HFFc6 (cell line): ENCODE data around the gene GNAT1. TPM values are rescaled to one million over a fixed set of nuclear protein-coding genes. Genes with fewer than 3 reads are reported as not detected.
A peak's percentile ranks its signal among the peaks of the same experiment; 100 is the strongest.
"Not testable (repeated sequence)": the region's sequence is repeated elsewhere in the genome, so short reads cannot be mapped to it uniquely, and the experiment has no call there.

ENCODE experiments used
- DNase-seq: peaks from one replicate; pipeline ENCODE4 v3.0.0-alpha.2; 2018
- H3K27ac Mint-ChIP-seq: 2 replicates; pipeline ENCODE4 v1.8.0; 2020; ENCODE audit warnings: mild to moderate bottlenecking, mixed read lengths
- H3K27me3 Mint-ChIP-seq: 2 replicates; pipeline ENCODE4 v1.8.0; 2021; ENCODE audit warnings: mild to moderate bottlenecking, moderate library complexity, mixed read lengths; ENCODE audit not compliant: insufficient read depth
- H3K36me3 Mint-ChIP-seq: 2 replicates; pipeline ENCODE4 v1.8.0; 2021; ENCODE audit warnings: low read depth, mixed read lengths
- H3K4me1 Mint-ChIP-seq: 2 replicates; pipeline ENCODE4 v1.8.0; 2020; ENCODE audit warnings: low read depth, mixed read lengths
- H3K4me3 Mint-ChIP-seq: 2 replicates; pipeline ENCODE4 v1.8.0; 2020; ENCODE audit warnings: mild to moderate bottlenecking, moderate library complexity, mixed read lengths
- H3K9me3 Mint-ChIP-seq: 2 replicates; pipeline ENCODE4 v1.8.0; 2020; ENCODE audit warnings: mild to moderate bottlenecking, mixed read lengths
- total RNA-seq, 6 experiments: library from RNA; stranded (reverse); fragmentation: NEBNext Ultra II Directional; extraction: Animal tissue kit (Norgen Biotek cat#: 25700); gene quantifications; 2 replicates in 1 of 6; 3 replicates in 5 of 6; pipeline ENCODE4 v1.2.3, GENCODE V29; 2021
- TF ChIP-seq, protein P1 (sequence below): fragments of 200-600 bp; sonication (generic); IDR thresholded peaks from 2 replicates; pipeline ENCODE4 v1.5.0; 2021; ENCODE audit warnings: antibody characterized with exemption, mild to moderate bottlenecking

Gene GNAT1
- total RNA-seq, 6 experiments from 2014 or later = not detected

DNA sequence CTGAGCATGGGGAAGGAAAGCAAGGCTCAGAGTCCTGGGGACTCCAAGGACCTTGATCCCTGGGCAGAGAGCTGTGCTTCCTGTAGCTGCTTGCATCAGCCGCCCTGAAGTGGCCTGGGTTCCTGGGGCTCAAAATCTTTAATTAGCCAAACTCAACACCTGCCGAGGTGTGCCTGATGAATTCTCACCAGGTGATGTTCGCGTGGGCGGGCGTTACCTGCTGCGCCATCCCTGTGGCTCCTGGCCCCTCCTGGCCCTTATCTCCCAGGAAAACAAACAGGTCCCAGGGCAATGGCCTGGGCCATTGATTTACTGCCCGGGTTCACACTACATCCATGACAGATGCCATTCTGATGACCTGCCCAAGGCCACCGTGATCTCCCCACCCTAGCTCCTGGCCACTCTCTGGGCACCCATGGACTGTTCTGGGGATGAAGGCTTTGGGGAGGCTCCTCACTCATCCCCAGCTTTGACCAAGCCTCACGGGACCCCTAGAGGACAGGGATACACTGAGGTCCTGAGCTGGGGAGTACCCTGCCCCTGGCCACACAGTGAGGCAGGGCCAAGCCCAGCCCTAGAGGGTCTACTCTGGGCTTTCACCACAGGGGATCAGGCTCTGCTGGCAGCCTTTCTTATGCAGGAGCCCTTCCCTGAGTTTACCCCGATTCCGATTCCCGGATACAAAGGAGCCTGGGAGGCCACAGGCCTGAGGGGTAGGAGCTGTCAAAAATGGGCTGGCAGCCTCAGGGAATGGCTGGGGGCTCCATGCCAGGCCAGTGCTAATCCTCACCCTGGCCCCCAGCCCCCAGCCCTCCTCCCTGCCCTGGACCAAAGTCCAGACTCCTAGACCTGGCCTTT lies 19.3 kb downstream of the GNAT1 start:
- Mint-ChIP-seq H3K9me3 (no peaks in the 10 kb centered on the region), H3K27ac (no peak overlapping the region), H3K27me3 (peaks cover 23% of the 10 kb centered on the region), H3K4me3 (no peak overlapping the region), H3K36me3 (no peaks in the 10 kb centered on the region), H3K4me1 (no peaks in the 10 kb centered on the region)
- TF ChIP-seq, protein P1, sequence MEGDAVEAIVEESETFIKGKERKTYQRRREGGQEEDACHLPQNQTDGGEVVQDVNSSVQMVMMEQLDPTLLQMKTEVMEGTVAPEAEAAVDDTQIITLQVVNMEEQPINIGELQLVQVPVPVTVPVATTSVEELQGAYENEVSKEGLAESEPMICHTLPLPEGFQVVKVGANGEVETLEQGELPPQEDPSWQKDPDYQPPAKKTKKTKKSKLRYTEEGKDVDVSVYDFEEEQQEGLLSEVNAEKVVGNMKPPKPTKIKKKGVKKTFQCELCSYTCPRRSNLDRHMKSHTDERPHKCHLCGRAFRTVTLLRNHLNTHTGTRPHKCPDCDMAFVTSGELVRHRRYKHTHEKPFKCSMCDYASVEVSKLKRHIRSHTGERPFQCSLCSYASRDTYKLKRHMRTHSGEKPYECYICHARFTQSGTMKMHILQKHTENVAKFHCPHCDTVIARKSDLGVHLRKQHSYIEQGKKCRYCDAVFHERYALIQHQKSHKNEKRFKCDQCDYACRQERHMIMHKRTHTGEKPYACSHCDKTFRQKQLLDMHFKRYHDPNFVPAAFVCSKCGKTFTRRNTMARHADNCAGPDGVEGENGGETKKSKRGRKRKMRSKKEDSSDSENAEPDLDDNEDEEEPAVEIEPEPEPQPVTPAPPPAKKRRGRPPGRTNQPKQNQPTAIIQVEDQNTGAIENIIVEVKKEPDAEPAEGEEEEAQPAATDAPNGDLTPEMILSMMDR = no peak
- DNase-seq = no peak

DNA sequence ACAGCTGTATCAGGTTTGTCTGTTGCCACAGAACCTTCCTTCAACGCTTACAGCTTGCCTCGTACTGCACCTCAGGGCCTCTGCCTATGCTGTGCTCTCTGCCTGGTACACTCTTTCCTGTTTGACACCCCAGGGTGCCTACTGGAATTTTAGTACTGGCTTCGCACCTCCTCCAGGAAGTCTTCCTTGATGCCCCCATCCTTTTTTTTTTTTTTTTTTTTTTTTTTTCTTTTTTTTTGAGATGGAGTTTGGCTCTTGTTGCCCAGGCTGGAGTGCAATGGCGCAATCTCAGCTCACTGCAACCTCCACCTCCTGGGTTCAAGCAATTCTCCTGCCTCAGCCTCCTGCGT lies 19.9 kb downstream of the GNAT1 start:
- not testable (repeated sequence) for H3K4me1 Mint-ChIP-seq, DNase-seq, H3K27ac Mint-ChIP-seq, H3K4me3 Mint-ChIP-seq, H3K36me3 Mint-ChIP-seq, H3K9me3 Mint-ChIP-seq
- H3K27me3 Mint-ChIP-seq = peaks cover 22% of the 10 kb centered on the region

DNA sequence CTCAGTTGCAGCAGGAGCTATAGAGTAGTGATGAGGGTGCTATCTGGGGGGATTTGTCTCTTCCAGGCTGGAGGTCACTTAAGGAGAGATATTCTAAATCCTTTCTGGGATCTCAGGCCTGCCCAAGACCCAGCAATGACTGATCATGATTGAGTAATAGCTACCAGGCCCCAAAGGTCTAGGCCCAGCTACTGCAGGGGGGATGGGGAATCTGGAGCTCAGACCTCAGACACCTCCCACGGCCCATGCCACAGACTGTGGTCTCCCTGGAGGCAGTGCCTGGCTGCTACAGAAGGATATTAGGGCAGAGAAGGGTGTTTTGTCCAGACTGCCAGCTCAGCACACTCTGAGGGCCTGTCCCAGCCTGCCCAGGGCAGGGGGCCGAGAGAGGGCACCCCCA lies 20.5 kb downstream of the GNAT1 start:
- DNase-seq = no peak
- no peaks in the 10 kb centered on the region for H3K4me1 Mint-ChIP-seq
- H3K4me3 Mint-ChIP-seq = no peak overlapping the region
- TF ChIP-seq, protein P1 = no peak
- H3K36me3 Mint-ChIP-seq = no peaks in the 10 kb centered on the region
- no peaks in the 10 kb centered on the region for H3K9me3 Mint-ChIP-seq
- H3K27ac Mint-ChIP-seq = no peak overlapping the region
- H3K27me3 Mint-ChIP-seq = peaks cover 17% of the 10 kb centered on the region

DNA sequence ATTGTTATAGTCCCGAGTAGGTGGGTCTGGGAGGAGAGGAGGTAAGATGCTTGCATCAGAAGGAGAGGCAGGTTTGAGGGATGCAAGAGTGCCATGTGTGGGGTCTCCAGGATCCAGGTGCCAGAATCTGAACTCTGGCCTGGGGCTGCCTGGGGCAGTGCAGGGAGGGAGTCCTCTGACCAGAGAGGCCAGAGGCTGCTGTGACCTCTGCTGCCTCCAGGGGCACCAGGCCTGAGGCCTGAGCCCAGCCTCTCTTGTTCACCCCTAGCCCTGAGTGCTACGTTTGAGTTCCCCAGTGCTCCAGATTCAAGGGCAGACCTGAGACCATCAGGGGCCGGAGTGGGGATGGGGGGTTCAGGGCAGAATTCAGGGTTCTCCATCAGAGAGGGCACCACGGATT lies 21.1 kb downstream of the GNAT1 start:
- Mint-ChIP-seq H3K4me1 (no peaks in the 10 kb centered on the region), H3K9me3 (no peaks in the 10 kb centered on the region), H3K36me3 (no peaks in the 10 kb centered on the region), H3K4me3 (no peak overlapping the region), H3K27me3 (peaks cover 17% of the 10 kb centered on the region), H3K27ac (no peak overlapping the region)
- DNase-seq = no peak
- TF ChIP-seq, protein P1 = peak; percentile 38; the same call in 1 of the 2 replicates

DNA sequence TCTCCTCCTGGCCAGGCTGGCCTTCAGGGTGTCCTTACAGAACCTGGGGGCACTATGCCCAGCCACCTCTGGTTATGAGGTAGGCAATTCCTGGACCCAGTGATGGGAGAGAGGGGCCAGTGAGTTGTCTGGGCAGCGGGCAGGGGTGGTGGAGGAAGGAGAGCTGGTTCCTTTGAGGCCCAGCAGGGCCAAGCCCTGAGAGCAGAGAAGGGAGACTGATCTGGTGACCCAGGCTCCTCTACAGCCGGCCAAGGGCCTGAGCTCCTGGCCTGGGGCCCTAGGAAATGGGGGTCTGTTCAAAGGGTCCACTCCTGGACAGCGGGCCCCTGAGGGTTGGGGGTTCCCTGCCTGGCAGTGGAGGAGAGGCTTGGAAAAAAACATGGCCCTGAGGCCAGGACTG lies 21.6 kb downstream of the GNAT1 start:
- Mint-ChIP-seq H3K4me1 (no peaks in the 10 kb centered on the region), H3K27ac (no peak overlapping the region), H3K4me3 (no peak overlapping the region), H3K36me3 (no peaks in the 10 kb centered on the region), H3K27me3 (peaks cover 19% of the 10 kb centered on the region), H3K9me3 (no peaks in the 10 kb centered on the region)
- DNase-seq = no peak
- TF ChIP-seq, protein P1 = no peak

DNA sequence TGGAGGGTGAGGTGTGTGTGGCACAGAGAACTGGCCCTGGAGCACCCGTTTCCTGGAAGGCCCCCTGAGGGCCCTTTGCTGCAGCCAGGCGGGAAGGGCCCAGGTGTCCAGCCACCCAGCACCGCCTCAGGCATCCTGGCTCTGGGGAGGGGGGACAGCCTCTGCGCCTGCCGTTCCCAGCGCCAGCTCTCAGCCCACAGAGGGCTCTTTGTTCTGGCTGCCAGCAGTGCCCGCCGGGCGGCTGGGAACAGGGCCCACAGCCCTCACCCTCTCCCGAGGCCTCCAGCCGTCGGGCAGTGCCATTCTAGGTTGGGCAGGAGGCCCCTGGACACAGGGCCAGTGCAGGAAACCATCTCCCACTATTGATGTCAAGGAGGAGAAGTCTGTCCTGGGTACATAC lies 22.0 kb downstream of the GNAT1 start:
- Mint-ChIP-seq H3K4me3 (no peak overlapping the region), H3K27ac (no peak overlapping the region), H3K9me3 (no peaks in the 10 kb centered on the region), H3K4me1 (no peaks in the 10 kb centered on the region), H3K27me3 (peaks cover 22% of the 10 kb centered on the region), H3K36me3 (no peaks in the 10 kb centered on the region)
- no peak for DNase-seq
- TF ChIP-seq, protein P1 = no peak
